ENCODE results near the gene RPH3AL. TPM values are rescaled to one million over a fixed set of nuclear protein-coding genes. Genes with fewer than 3 reads are reported as not detected.

The RPH3AL gene
- total RNA-seq, 1 donor from 2014 or later: 40.8 TPM

DNA sequence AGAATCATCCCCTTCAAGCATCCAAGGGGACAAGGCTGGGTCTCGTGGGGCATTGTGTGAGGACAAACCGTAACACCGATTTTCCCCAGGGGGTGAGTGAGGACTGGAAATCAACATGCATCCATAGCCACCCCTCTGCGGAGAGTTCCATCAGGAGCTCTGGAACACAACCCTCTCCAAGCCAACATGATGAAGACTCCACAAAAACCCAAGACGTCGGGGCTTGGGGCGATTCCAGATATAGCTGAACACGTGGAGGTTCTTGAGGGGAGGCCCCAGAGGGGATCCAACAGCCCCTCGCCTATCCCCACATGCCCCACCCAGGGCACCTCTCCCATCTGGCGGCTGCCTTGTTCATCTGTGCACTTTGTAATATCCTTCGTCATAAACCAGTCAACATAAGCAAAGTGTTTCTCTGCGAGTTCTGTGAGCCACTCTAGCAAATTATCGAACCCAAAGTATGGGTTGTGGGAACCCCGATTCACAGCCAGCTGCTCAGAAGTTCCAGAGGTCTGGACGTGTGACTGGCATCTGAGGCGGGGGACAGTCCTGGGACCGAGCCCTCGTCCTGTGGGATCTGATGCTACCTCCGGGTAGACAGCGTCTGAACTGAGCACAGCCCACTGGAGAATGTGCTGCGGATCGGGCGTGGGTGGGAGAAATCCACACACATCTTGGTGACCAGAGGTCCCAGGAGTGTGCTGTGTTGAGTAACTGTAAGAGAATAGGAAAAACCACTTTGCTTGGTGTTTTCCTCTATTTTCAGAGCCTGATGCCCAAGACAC is 55.5 kb downstream of the RPH3AL start:
- no peak for DNase-seq (ENCODE audit: low read depth)
- no peak for TF ChIP-seq CTCF (conservative IDR thresholded peaks at IDR 0.05; ENCODE audit: low read depth, low read length)
- no peak overlapping the region for H3K4me3 ChIP-seq (ENCODE audit: low read depth, low read length)

- H3K4me3 ChIP-seq (ENCODE audit: low read depth, low read length): no peak overlapping the region
- TF ChIP-seq CTCF (conservative IDR thresholded peaks at IDR 0.05; ENCODE audit: low read depth, low read length): no peak
- DNase-seq (ENCODE audit: low read depth): no peak
These were observed 56.2 kb downstream of the RPH3AL start for GRCh38 chr17:296379-296778.

DNA sequence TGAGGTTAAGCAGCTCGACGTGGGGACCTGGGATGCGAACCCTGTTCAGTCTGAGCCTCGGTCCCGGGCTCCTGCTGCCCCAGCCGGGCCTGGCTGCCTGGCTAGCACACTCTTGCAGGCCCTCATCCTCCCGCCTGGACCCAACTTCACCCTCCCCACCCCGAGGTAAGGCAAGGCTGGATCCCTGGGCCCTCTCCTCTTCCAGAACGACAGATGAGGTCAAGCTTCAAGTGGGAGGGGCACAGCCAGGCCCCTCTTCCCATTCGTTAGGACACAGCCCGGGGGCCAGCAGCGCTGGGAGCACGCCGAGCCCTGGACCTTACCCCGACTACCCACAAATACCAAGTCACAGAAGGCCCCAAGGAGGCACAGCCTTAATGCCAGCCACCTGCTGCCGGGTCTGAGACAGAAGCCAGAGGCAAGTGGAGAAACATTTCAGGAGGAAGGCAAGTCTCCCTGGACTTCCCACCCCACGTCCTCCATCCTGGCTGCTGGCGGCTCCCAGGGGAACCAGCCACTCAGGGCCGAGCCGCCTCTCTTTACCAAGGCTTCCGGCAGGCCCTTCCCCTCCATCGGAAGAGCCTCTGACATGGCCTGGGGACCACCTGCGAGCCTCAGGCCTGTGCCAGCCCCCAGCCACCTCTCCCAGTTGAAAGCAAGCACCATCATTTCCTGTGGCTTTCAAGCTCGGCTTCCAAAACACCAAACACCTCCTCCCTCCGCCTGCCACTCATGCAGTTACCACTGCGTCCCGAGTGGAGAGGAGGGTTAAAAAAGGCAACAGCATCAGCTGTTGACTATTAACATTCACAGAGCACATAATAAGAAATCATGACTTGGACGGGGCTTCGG is 59.9 kb downstream of the RPH3AL start:
- H3K4me3 ChIP-seq (ENCODE audit: low read depth, low read length): no peak overlapping the region
- no peak for DNase-seq (ENCODE audit: low read depth)
- TF ChIP-seq CTCF (conservative IDR thresholded peaks at IDR 0.05; ENCODE audit: low read depth, low read length): no peak

DNA sequence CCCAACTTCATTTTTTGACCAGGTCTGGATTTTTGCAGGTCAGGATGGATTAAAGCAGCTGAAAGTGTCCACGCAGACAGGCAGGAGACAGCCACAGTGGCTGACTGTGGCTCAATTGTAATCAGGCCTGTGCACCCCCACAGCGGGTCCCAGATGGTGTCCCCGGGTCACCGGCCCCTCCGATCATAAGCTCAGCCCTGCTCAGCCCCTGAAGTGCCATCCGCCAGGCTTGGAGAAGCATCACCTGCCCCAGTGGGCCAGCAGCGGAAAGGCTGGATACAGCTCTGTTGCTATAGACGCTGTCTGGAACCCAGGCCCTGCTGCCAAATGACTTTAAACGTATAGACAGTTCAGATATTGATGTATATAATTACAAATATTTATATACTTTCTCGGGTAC is 60.6 kb downstream of the RPH3AL start:
- no peak overlapping the region for H3K4me3 ChIP-seq (ENCODE audit: low read depth, low read length)
- no peak for TF ChIP-seq CTCF (conservative IDR thresholded peaks at IDR 0.05; ENCODE audit: low read depth, low read length)
- no peak for DNase-seq (ENCODE audit: low read depth)

- DNase-seq (ENCODE audit: low read depth): no peak
- TF ChIP-seq CTCF (conservative IDR thresholded peaks at IDR 0.05; ENCODE audit: low read depth, low read length): no peak
- H3K4me3 ChIP-seq (ENCODE audit: low read depth, low read length): no peak overlapping the region
These were observed 61.0 kb downstream of the RPH3AL start for GRCh38 chr17:291587-291986.

GRCh38 chr17:290626-291025 is 62.0 kb downstream of the RPH3AL start:
- H3K4me3 ChIP-seq (ENCODE audit: low read depth, low read length): no peak overlapping the region
- no peak for DNase-seq (ENCODE audit: low read depth)
- no peak for TF ChIP-seq CTCF (conservative IDR thresholded peaks at IDR 0.05; ENCODE audit: low read depth, low read length)

Measured in epithelial cell of proximal tubule (primary cell).